ENCODE results near the gene C11orf97.
"Not testable (repeated sequence)": the region's sequence is repeated elsewhere in the genome, so short reads cannot be mapped to it uniquely, and the experiment has no call there.

Gene C11orf97, protein sequence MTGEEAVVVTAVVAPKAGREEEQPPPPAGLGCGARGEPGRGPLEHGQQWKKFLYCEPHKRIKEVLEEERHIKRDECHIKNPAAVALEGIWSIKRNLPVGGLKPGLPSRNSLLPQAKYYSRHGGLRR

GRCh38 chr11:94511932-94512781, at the start of gene C11orf97:
C11orf97 (plus strand) TSS chr11:94512461; CDS start chr11:94512529, 68 bp downstream.
- no peak for DNase-seq (ENCODE audit: low read depth)

DNA sequence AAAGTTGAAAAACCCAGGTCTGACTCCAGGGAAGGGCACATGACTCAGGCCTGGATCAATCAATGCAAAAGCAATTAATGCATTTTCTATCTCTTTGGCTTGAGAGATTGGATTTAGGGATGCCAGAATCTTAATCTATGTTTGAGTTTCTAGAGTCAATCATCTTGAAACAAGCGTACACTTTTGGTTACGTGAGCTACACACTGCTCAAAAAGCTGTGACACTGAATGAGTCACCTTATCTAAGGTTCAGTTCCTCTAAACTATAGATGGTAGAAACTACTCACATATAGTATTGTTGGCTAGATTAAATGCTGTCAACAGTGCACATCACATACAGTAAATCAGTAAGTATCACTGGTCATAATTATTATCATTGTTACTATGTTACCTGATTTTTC, 42.8 kb upstream of the C11orf97 start:
- no peak for DNase-seq (ENCODE audit: low read depth)

GRCh38 chr11:94472916-94473799, 39.1 kb upstream of the C11orf97 start:
- DNase-seq (ENCODE audit: low read depth): no peak

DNA sequence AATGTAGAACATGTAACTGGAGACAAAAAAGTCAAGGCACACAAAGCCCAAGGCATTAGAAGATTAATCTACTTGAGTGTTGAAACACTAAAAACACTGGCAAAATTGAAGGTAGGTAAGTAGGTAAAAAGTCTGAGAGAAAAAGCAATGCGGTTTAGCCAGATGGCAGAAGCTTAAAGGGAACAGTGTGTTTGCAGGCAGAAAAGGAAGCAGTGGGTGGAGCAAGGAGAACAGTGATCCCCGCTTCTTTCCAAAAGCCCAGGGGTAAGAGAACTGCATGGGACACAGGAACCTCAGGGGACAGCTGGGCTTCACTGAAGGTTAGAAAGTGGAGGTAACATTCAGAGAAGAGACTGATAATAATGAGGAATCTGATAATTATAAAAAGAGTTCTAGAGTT, 34.6 kb upstream of the C11orf97 start:
- DNase-seq (ENCODE audit: low read depth): no peak

GRCh38 chr11:94481342-94481741, 30.9 kb upstream of the C11orf97 start:
- DNase-seq (ENCODE audit: low read depth): no peak

DNA sequence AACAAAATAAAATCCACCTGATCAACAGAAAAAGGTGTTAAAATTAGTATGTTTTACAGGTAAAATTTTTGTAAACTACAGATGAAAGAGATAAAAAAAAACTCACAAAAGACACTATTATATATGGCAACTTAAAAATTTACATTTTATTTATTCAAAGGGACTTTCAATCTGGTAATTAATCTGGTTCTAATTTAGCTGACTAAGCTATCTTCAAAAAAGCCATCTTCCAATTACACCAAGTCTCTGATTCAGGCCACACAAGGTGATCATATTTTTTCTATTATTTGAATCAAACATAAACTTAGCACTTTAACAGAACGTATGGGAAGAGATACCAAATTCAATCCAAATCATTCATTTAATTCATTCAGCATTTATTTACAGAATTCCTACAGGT, 26.2 kb upstream of the C11orf97 start:
- no peak for DNase-seq (ENCODE audit: low read depth)

DNA sequence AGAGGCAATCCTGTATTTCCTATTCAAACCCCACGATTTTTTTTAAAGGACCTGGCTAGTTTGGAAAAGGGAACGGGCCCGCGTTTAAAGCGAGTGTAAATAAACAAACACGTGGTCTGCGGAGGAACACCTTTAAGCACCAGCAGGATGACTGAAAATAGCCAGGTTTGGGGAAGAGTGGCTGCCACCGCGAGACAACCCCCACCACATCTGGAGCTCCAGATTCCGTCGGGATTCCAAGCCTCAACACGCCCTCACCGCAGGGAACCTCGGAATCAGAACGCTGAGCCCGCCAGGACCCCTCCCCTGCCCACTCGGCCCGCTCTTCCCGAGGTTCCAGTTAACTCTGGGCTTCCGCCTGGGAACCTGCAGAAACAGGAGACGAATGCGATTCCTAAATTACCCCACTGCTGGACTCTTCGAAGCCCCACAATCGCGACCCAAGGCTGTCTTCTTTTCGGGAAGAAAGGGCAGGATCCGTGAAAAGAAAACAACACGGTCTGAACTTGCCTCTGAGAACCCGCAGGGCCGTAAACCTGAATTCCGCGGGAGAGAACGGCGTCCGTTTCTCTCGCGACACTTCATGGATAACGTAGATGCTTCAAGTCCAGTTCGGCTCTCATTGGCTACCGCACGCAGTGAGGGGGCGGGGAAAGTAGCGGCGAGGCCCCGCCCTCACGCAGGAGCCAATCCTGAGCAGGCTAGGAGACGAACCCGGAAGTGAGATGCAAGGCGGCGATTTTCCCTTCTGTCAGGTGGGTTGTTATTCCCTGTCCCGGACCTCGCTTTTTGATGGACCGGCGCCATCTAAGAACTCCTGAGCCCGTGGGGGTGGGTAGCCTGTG, 18.8 kb upstream of the C11orf97 start, which contains the start of the genes ANKRD49 and MRE11:
Gene ANKRD49 (plus strand): TSS at position 704 of the 845 bp plus-strand sequence. CDS start 2,710 bp downstream, outside the sequence.
Gene MRE11 (minus strand): TSS at position 564 of the 845 bp plus-strand sequence. CDS start 1,043 bp downstream, outside the sequence.
- DNase-seq (ENCODE audit: low read depth): peak; percentile 98

DNA sequence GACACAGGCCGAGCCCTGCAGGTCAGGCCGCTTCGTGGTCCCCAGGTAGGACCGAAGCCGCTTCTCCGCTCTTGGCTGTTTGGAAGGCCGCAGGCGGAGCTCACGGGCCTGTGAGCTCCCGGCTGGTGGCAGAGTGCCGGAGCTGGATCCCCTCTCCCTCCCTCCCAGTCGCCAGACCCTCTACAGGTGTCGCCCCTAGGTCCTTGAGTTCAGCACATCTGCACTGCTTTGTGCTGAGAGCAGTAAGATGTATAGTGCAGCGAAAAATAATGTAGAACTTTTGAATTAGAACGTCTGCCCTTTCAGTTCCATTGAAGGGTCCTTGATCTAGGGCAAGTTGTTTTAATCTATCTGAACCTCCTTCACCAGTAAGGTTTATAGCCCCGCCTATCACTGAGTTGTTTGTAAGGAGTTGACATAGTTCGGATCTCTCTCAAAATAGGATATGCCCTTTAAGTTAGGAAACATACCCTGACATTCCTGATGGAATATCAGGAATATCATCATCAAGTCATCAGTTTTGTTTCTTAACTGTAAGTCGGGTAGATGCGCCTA, 18.1 kb upstream of the C11orf97 start:
- DNase-seq (ENCODE audit: low read depth): no peak

DNA sequence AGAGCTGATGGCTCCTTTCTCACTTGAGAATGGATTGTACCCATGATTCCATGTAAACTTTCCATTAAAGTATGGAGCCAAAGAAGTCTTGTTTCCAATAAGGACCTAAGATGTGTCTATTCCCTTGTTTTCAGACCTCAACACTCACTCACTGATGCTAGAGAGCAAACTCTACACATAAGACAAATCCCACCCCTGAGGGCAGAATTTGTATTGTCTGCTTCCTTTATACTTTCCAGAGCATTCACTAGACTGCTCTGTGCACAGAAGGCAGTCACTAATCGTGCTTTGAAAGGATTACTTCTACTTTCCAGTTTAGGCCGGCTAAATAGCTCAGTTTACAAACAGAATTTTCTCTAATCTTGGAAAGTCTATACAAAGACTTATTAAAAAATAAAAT, 12.1 kb upstream of the C11orf97 start:
- no peak for DNase-seq (ENCODE audit: low read depth)

DNA sequence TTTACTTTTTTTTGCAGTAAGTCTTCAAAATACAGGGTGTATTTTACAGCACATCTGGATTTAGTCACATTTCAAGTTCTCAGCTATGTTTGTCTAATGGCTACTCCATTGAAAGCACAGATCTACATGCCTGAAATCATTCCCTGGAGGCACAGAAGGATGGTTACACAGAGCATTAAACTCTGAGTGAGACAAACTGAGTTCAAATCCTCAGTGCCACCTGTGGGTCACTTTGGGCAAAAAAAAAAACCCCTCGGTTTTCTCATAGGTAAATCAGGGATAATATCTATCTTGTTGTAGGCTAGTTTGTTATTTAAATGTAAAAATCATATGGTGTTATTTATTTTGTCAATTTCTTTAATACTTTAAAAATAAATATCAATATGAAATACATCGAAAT, 10.7 kb upstream of the C11orf97 start:
- no peak for DNase-seq (ENCODE audit: low read depth)

DNA sequence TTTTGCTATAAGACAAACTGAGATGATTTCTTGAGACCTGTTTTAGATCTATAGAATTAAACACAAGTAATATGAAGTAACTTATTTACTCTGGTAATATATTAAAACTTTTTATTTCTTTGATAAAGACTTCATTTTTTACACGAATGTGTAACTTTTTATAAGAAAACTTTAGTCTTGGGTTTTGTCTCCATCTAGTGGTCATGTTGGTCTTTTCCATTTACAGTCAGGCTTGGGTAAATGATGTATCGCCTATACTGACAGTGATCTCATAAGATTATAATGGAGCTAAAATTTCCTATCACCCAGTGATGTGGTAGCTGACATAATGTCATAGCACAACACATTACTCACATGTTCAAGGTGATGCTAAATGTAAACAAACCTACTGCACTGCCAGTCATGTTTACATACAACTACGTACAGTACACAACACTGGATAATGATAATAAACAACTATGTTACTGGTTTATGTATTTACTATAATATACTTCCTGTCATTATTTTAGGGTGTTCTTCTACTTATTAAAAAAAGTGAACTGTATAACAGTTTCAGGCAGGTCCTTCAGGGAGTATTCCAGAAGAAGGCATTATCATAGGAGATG, 7.5 kb upstream of the C11orf97 start:
- no peak for DNase-seq (ENCODE audit: low read depth)

- not testable (repeated sequence) for DNase-seq (ENCODE audit: low read depth)
Observed at GRCh38 chr11:94506513-94506912, 5.7 kb upstream of the C11orf97 start.

DNA sequence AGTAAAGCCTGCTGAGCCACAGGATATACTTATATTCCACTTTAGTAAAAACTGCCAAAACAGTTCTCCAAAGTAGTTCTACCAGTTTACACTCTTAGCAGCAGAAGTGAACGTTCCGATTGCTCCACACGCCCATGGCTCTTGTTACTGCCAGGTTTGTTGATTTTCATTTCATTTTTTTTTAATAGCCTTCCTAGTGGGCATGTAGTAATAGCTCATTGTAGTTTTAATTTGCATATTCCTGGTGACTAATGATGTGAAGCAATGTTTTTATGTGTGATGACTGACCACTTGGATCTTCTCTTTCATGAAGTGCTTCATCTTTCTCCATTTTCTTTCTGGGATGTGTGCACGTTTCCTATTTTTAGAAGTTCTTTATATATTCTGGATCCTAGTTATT, 4.8 kb upstream of the C11orf97 start:
- no peak for DNase-seq (ENCODE audit: low read depth)

- no peak for DNase-seq (ENCODE audit: low read depth)
Observed at GRCh38 chr11:94513091-94513490, 830 bp downstream of the C11orf97 start.

GRCh38 chr11:94515398-94515797, 3.1 kb downstream of the C11orf97 start:
- no peak for DNase-seq (ENCODE audit: low read depth)

DNA sequence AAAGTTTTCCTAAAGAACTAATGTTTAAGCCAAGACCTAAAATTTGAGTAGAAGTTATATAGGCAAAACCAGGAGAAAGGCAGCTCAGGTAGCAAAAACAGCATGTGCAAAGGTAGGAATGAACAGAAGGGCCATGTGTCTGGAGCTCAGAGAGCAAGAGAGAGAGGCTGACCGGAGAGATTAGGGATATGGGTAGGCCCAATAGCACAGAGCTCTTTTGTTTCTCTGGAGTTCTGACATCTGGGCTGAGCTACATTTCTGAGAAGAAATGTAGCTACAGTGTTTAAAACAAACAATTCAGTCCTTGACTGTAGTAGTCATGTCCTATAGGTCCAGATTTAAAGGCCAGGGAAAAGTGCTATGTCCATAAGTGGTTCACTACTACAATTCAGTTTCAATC, 4.5 kb downstream of the C11orf97 start:
- DNase-seq (ENCODE audit: low read depth): no peak

DNA sequence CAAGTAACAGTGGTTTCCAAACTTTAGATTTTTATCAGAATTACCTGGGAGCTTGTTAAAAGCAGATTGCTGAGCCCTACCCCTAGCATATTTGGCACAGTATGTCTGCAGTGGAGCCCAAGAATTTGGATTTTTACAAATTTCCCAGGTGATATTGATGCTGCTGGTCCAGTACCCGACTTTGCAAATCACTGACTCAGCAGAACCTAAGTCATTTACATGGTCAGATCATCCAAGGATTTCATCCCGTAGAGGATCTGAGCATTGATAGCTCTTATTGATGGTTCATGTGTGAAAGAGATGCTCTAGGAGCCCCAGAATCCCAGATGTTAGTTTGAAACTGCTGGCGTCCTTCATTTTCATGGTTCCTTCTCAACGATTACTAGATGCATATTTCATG, 6.0 kb downstream of the C11orf97 start:
- no peak for DNase-seq (ENCODE audit: low read depth)

DNA sequence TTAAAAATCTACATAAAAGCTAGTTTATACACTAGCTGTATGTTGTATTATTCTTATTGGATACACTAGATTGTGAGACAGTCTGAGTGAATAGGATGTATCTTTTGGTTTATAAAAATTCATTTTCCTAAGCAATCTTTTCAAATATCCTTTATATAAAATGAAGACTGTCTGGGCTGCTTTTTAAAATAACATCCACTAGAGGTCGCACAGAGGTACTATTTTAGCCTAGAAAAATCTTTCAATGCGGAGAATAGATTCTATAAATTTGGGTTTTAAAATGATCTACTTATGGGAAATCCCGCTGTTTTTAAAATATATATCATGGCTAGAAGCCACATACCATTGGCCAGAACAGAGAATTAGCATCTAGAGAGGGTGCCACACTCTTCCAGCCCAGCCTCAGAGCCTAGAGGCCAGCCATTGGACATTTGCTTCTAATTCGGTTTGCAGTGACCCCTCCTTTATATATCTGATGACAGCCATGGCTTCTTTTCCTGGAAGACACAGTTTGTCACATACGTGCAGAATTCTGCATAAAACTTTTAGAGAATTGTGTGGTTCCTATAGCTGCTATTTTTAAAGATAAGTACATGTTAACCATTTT, 7.3 kb downstream of the C11orf97 start:
- DNase-seq (ENCODE audit: low read depth): no peak

GRCh38 chr11:94521684-94522083, 9.4 kb downstream of the C11orf97 start:
- DNase-seq (ENCODE audit: low read depth): no peak

- no peak for DNase-seq (ENCODE audit: low read depth)
Observed at GRCh38 chr11:94524341-94524740, 12.1 kb downstream of the C11orf97 start.
